Panc1 (cell line): ENCODE data around the gene PTX4.

ENCODE experiments used
- POLR2AphosphoS5 ChIP-seq: IDR thresholded peaks from 2 replicates; pipeline ENCODE4 v1.6.1; 2012; ENCODE audit warnings: mild to moderate bottlenecking, low read depth, low read length, moderate library complexity
- TF ChIP-seq, protein P1 (sequence below): fragments of 450-650 bp; IDR thresholded peaks from 2 replicates; pipeline ENCODE4 v1.5.1; 2017; ENCODE audit warnings: mild to moderate bottlenecking

DNA sequence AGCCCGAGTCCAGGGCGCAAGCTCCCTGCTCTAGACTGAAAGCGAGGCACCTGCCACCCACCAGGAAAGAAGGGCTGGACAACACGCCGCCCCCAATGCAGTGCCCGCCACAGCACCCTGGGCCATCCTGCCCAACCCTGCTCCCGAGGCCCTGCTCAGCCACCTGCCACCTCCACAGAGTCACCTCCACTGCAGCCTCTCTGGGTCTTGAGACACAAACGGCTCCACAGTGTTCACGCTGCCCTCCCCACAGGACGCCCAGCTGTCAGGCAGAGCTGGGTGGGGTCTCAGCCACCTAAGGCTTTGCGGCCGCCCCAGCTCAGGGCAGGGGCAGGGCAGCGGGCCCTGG lies 23.2 kb downstream of the PTX4 start:
- no peak for TF ChIP-seq POLR2AphosphoS5
- TF ChIP-seq, protein P1, sequence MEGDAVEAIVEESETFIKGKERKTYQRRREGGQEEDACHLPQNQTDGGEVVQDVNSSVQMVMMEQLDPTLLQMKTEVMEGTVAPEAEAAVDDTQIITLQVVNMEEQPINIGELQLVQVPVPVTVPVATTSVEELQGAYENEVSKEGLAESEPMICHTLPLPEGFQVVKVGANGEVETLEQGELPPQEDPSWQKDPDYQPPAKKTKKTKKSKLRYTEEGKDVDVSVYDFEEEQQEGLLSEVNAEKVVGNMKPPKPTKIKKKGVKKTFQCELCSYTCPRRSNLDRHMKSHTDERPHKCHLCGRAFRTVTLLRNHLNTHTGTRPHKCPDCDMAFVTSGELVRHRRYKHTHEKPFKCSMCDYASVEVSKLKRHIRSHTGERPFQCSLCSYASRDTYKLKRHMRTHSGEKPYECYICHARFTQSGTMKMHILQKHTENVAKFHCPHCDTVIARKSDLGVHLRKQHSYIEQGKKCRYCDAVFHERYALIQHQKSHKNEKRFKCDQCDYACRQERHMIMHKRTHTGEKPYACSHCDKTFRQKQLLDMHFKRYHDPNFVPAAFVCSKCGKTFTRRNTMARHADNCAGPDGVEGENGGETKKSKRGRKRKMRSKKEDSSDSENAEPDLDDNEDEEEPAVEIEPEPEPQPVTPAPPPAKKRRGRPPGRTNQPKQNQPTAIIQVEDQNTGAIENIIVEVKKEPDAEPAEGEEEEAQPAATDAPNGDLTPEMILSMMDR, result no peak
